WTC11 (cell line): ENCODE measurements around the gene UNC13D. TPM values are rescaled to one million over a fixed set of nuclear protein-coding genes. Genes with fewer than 3 reads are reported as not detected.

ENCODE experiments used
- ATAC-seq: fragments of 200-7000 bp; cut with Tn5 transposase; 2 replicates; pipeline ENCODE4 v1.10.0; 2021; ENCODE audit warnings: mild to moderate bottlenecking, moderate library complexity
- CTCF ChIA-PET: fragments of 300-600 bp; sonication (Branson Sonifier 250); formaldehyde crosslinking; loops from one replicate; lab custom pipeline; 2021; ENCODE audit warnings: antibody characterized with exemption; lab: Charles Lee
- POLR2A ChIA-PET: fragments of 350-600 bp; sonication (Branson Sonifier 250); formaldehyde crosslinking; loops from one replicate; lab custom pipeline; 2021; ENCODE audit warnings: antibody characterized with exemption; lab: Charles Lee
- DNase-seq: peaks from one replicate; pipeline ENCODE4 v3.0.0; 2021; ENCODE audit warnings: low spot score
- H3K27ac Mint-ChIP-seq: 2 replicates; pipeline ENCODE4 v1.8.0; 2021; ENCODE audit warnings: mixed read lengths
- H3K27me3 Mint-ChIP-seq: 2 replicates; pipeline ENCODE4 v1.8.0; 2021; ENCODE audit warnings: low read depth, mild to moderate bottlenecking, moderate library complexity, mixed read lengths
- H3K36me3 Mint-ChIP-seq: 2 replicates; pipeline ENCODE4 v1.8.0; 2021; ENCODE audit warnings: mixed read lengths
- H3K4me1 Mint-ChIP-seq: 2 replicates; pipeline ENCODE4 v1.8.0; 2022; ENCODE audit warnings: mixed read lengths
- H3K4me3 Mint-ChIP-seq: 2 replicates; pipeline ENCODE4 v1.8.0; 2021; ENCODE audit warnings: mild to moderate bottlenecking, moderate library complexity, mixed read lengths
- H3K9me3 Mint-ChIP-seq: 2 replicates; pipeline ENCODE4 v1.8.0; 2021; ENCODE audit warnings: mixed read lengths
- CTCF ChIP-seq: fragments of 200-600 bp; IDR thresholded peaks from 2 replicates; pipeline ENCODE4 v1.8.0; 2022; ENCODE audit warnings: antibody characterized with exemption
- ERG ChIP-seq: fragments of 250-450 bp; sonication (Bioruptor Pico); IDR thresholded peaks from 2 replicates; pipeline ENCODE4 v1.8.0; 2021; ENCODE audit warnings: mild to moderate bottlenecking
- FOXJ3 ChIP-seq: sonication (generic); formaldehyde crosslinking; IDR thresholded peaks from 2 replicates; pipeline ENCODE4 v1.9.0; 2021; ENCODE audit warnings: missing genetic modification reagents, mild to moderate bottlenecking, borderline replicate concordance
- FOXP1 ChIP-seq: sonication (generic); formaldehyde crosslinking; IDR thresholded peaks from 2 replicates; pipeline ENCODE4 v1.8.0; 2022; ENCODE audit warnings: missing genetic modification reagents, mild to moderate bottlenecking, moderate library complexity, borderline replicate concordance
- FOXP4 ChIP-seq: sonication (generic); formaldehyde crosslinking; IDR thresholded peaks from 2 replicates; pipeline ENCODE4 v1.8.0; 2022; ENCODE audit warnings: mild to moderate bottlenecking, missing genetic modification reagents
- JAZF1 ChIP-seq: fragments of 250-450 bp; sonication (Bioruptor Pico); IDR thresholded peaks from 2 replicates; pipeline ENCODE4 v1.9.0; 2021; ENCODE audit warnings: moderate library complexity, mild to moderate bottlenecking, inconsistent platforms
- NR3C1 ChIP-seq: sonication (generic); formaldehyde crosslinking; conservative IDR thresholded peaks from 2 replicates; pipeline ENCODE4 v1.8.1; 2023; ENCODE audit warnings: low read depth, mild to moderate bottlenecking, missing genetic modification reagents
- PRDM15 ChIP-seq: sonication (generic); formaldehyde crosslinking; IDR thresholded peaks from 2 replicates; pipeline ENCODE4 v1.8.0; 2022; ENCODE audit warnings: missing genetic modification reagents
- SOX15 ChIP-seq: fragments of 250-450 bp; sonication (Bioruptor Pico); IDR thresholded peaks from 2 replicates; pipeline ENCODE4 v1.9.0; 2021; ENCODE audit warnings: mild to moderate bottlenecking
- SP1 ChIP-seq: sonication (generic); formaldehyde crosslinking; conservative IDR thresholded peaks from 2 replicates; pipeline ENCODE4 v1.8.1; 2022; ENCODE audit warnings: missing genetic modification reagents
- ZNF138 ChIP-seq: sonication (generic); formaldehyde crosslinking; conservative IDR thresholded peaks from 2 replicates; pipeline ENCODE4 v1.8.1; 2022; ENCODE audit warnings: mild to moderate bottlenecking, moderate library complexity, missing genetic modification reagents
- total RNA-seq: library from RNA; stranded (reverse); gene quantifications from 3 replicates; pipeline ENCODE4 v1.2.3, GENCODE V29; 2021
- TF ChIP-seq, protein P1 (sequence below): sonication (generic); formaldehyde crosslinking; IDR thresholded peaks from 2 replicates; pipeline ENCODE4 v1.8.1; 2022; ENCODE audit warnings: mild to moderate bottlenecking, moderate library complexity, missing genetic modification reagents
- TF ChIP-seq, protein P2 (sequence below): fragments of 250-450 bp; sonication (Bioruptor Pico); IDR thresholded peaks from 2 replicates; pipeline ENCODE4 v1.9.0; 2021; ENCODE audit warnings: moderate library complexity, mild to moderate bottlenecking, inconsistent platforms, borderline replicate concordance

UNC13D gene
- total RNA-seq, 1 experiment from 2014 or later = 13.1 TPM

DNA sequence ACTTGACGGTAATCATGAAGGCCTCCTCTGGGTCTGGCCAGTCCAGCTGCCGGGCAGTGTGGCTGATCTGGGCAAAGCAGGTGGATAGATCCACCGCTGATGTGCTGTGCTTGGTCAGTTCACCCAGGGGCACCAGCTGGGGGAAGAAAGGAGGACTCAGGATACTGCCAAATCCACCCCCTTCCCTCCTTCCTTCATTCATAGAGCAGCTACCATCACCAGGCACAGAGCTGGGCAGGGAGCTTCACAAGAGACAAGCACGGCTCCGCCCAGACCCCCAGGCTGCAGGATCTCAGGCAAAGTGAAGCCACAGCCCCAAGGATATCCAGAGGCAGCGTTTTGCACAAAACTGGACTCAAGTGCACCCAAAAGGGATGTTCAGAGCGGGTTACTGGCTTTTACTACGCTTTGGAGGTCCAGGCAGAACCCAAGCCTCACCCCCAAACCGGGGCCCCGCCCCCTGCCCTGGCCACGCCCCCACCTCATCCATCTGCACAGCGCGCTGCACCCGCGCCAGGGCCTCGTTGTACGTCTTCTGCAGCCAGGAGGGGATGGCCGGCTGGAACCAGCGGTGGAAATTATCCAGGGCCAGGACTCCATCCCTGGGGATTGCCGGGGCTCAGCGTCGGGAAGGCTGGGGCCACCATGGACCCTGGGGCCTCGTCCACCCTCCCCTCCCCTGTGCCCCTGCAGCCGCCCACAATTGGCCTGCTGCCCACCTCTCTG lies 9.1 kb downstream of the UNC13D start:
- Mint-ChIP-seq H3K4me3 (no peak overlapping the region), H3K27me3 (no peaks in the 10 kb centered on the region), H3K4me1 (peaks cover 30% of the 10 kb centered on the region), H3K9me3 (no peaks in the 10 kb centered on the region), H3K27ac (no peak overlapping the region), H3K36me3 (no peaks in the 10 kb centered on the region)
- no peak for TF ChIP-seq CTCF
- POLR2A ChIA-PET = interaction anchor here (0.6 kb wide), 1 partner anchor 295 kb away, joined by 3 read pairs; no protein-coding TSS in a partner anchor
- CTCF ChIA-PET = interaction anchor here (1.0 to 6.6 kb wide), 7 partner anchors 8 to 202 kb away, joined by 3 to 76 read pairs (median 4); partner anchors contain the start of genes SMIM5, UNC13D and WBP2
- no peak for ATAC-seq
- peak; percentile 66 for DNase-seq

DNA sequence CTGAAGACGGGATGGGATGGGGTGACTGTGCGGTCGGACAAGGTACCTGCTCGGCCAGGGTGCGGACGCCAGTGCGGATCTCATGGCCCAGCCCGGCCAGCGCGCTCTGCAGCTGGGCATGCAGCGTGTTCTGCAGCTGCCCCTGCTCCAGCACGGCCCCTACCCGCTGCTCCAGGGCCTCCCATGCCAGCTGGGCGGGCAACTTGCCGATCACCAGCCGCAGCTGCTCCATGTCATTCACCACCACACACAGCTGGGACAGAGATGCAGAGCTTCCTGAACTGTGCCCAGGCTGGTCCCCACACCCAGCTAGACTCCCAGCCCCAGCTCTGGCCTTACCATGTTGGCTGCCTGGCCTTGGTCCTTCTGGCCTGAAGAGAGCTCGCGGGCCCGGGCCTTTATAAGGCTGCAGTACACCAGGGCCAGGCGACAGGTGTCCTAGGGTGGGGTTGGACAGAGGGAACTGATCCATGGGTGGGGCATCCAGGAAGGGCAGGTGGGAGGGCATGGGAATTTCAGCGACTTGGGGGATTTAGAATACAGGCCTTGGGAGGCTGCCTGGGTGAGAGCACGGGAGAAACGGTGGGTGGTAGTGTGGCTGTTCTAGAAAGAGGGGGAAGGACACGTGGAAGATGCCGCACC lies 9.8 kb downstream of the UNC13D start:
- Mint-ChIP-seq H3K4me1 (peaks cover 30% of the 10 kb centered on the region), H3K4me3 (no peak overlapping the region), H3K36me3 (no peaks in the 10 kb centered on the region), H3K27ac (no peak overlapping the region), H3K27me3 (no peaks in the 10 kb centered on the region), H3K9me3 (no peaks in the 10 kb centered on the region)
- no peak for ATAC-seq
- DNase-seq = no peak
- CTCF ChIA-PET = interaction anchor here (1.0 to 6.6 kb wide), 5 partner anchors 12 to 201 kb away, joined by 3 to 76 read pairs (median 4); partner anchors contain the start of genes SMIM5, UNC13D and WBP2
- POLR2A ChIA-PET = no interaction called here
- TF ChIP-seq JAZF1 (no peak), FOXP4 (CRISPR knock-in tag) (no peak), ERG (CRISPR knock-in tag) (no peak), SP1 (CRISPR knock-in tag) (no peak), SOX15 (CRISPR knock-in tag) (no peak), FOXP1 (CRISPR knock-in tag) (no peak), NR3C1 (no peak), ZNF138 (CRISPR knock-in tag) (no peak), FOXJ3 (CRISPR knock-in tag) (no peak), PRDM15 (CRISPR knock-in tag) (no peak)
- TF ChIP-seq, protein P1, sequence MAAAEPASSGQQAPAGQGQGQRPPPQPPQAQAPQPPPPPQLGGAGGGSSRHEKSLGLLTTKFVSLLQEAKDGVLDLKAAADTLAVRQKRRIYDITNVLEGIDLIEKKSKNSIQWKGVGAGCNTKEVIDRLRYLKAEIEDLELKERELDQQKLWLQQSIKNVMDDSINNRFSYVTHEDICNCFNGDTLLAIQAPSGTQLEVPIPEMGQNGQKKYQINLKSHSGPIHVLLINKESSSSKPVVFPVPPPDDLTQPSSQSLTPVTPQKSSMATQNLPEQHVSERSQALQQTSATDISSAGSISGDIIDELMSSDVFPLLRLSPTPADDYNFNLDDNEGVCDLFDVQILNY (CRISPR knock-in tag) = no peak
- TF ChIP-seq, protein P2, sequence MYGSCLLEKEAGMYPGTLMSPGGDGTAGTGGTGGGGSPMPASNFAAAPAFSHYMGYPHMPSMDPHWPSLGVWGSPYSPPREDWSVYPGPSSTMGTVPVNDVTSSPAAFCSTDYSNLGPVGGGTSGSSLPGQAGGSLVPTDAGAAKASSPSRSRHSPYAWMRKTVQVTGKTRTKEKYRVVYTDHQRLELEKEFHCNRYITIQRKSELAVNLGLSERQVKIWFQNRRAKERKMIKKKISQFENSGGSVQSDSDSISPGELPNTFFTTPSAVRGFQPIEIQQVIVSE (CRISPR knock-in tag) = no peak
- TF ChIP-seq, all 79 proteins: peak for 0
